Neural cell (in vitro differentiated cells): ENCODE measurements around the gene PIP4K2C. TPM values are rescaled to one million over a fixed set of nuclear protein-coding genes. Genes with fewer than 3 reads are reported as not detected.
A peak's percentile ranks its signal among the peaks of the same experiment; 100 is the strongest.

Experiments used
- H2AFZ ChIP-seq: fragments of 200-600, 300-800 bp; sonication (generic), shearing (Covaris generic); 2 replicates; pipeline ENCODE4 v1.6.0; 2014; ENCODE audit warnings: low read depth, mild to moderate bottlenecking, antibody characterized with exemption, low read length, moderate library complexity
- H3F3A ChIP-seq: fragments of 200-600 bp; shearing (Covaris generic); 2 replicates; pipeline ENCODE4 v1.6.1; 2016; ENCODE audit warnings: mild to moderate bottlenecking, moderate library complexity, mixed read lengths, antibody characterized with exemption, low read length; ENCODE audit not compliant: insufficient read depth, poor library complexity, severe bottlenecking
- H3K27ac ChIP-seq: fragments of 200-600, 300-800 bp; sonication (generic), shearing (Covaris generic); 2 replicates; pipeline ENCODE4 v1.5.1; 2014; ENCODE audit warnings: mild to moderate bottlenecking, low read length, moderate library complexity
- H3K27me3 ChIP-seq: fragments of 300-800, 200-600 bp; sonication (generic), shearing (Covaris generic); 2 replicates; pipeline ENCODE4 v1.6.0; 2014; ENCODE audit warnings: mild to moderate bottlenecking, low read depth, low read length, moderate library complexity; ENCODE audit not compliant: insufficient read depth
- H3K36me3 ChIP-seq: fragments of 300-800, 200-600 bp; sonication (generic), shearing (Covaris generic); 2 replicates; pipeline ENCODE4 v1.5.1; 2014; ENCODE audit warnings: mild to moderate bottlenecking, antibody characterized with exemption, low read length, moderate library complexity; ENCODE audit not compliant: insufficient read depth
- H3K4me2 ChIP-seq: fragments of 300-800, 200-600 bp; sonication (generic), shearing (Covaris generic); 2 replicates; pipeline ENCODE4 v1.6.0; 2014; ENCODE audit warnings: mild to moderate bottlenecking, low read length
- H3K4me3 ChIP-seq: fragments of 300-800, 200-600 bp; sonication (generic), shearing (Covaris generic); 2 replicates; pipeline ENCODE4 v1.5.1; 2014; ENCODE audit warnings: mild to moderate bottlenecking, low read length, moderate library complexity
- H3K79me2 ChIP-seq: fragments of 200-600 bp; shearing (Covaris generic); replicated peaks from 2 replicates; pipeline ENCODE4 v1.6.0; 2014; ENCODE audit warnings: mild to moderate bottlenecking, low read length, moderate library complexity; ENCODE audit not compliant: insufficient read depth
- H3K9ac ChIP-seq: fragments of 300-800, 200-600 bp; sonication (generic), shearing (Covaris generic); 2 replicates; pipeline ENCODE4 v1.6.1; 2016; ENCODE audit warnings: mild to moderate bottlenecking, low read length, mixed read lengths
- H3K9me2 ChIP-seq: fragments of 200-600 bp; shearing (Covaris generic); 2 replicates; pipeline ENCODE4 v1.6.1; 2016; ENCODE audit warnings: mild to moderate bottlenecking, low read length, mixed read lengths; ENCODE audit not compliant: insufficient read depth
- H3K9me3 ChIP-seq: fragments of 200-600, 300-800 bp; sonication (generic), shearing (Covaris generic); 2 replicates; pipeline ENCODE4 v1.6.1; 2016; ENCODE audit warnings: mild to moderate bottlenecking, mixed run types, low read length, moderate library complexity, mixed read lengths
- H4K20me1 ChIP-seq: fragments of 200-600 bp; shearing (Covaris generic); 2 replicates; pipeline ENCODE4 v1.6.1; 2016; ENCODE audit warnings: mild to moderate bottlenecking, mixed run types; ENCODE audit not compliant: insufficient read depth
- CTCF ChIP-seq: fragments of 450-650 bp; IDR thresholded peaks from 2 replicates; pipeline ENCODE4 v1.5.1; 2014; ENCODE audit warnings: antibody characterized with exemption, mild to moderate bottlenecking, moderate library complexity; ENCODE audit not compliant: poor library complexity, severe bottlenecking
- EP300 ChIP-seq: fragments of 450-650 bp; conservative IDR thresholded peaks from 2 replicates; pipeline ENCODE4 v1.6.1; 2014; ENCODE audit warnings: antibody characterized with exemption, mild to moderate bottlenecking, moderate library complexity; ENCODE audit not compliant: poor library complexity, severe bottlenecking
- MXI1 ChIP-seq: fragments of 450-650 bp; conservative IDR thresholded peaks from 2 replicates; pipeline ENCODE4 v1.6.1; 2014; ENCODE audit warnings: antibody characterized with exemption, mild to moderate bottlenecking; ENCODE audit not compliant: poor library complexity, severe bottlenecking
- POLR2AphosphoS5 ChIP-seq: IDR thresholded peaks from 2 replicates; pipeline ENCODE4 v1.6.1; 2012
- RAD21 ChIP-seq: fragments of 450-650 bp; conservative IDR thresholded peaks from 2 replicates; pipeline ENCODE4 v1.6.1; 2014; ENCODE audit warnings: antibody characterized with exemption, mild to moderate bottlenecking, moderate library complexity
- REST ChIP-seq: IDR thresholded peaks from 2 replicates; pipeline ENCODE4 v1.6.1; 2012; ENCODE audit warnings: borderline replicate concordance
- SMC3 ChIP-seq: fragments of 450-650 bp; conservative IDR thresholded peaks from 2 replicates; pipeline ENCODE4 v1.6.1; 2014; ENCODE audit warnings: antibody characterized with exemption, mild to moderate bottlenecking, moderate library complexity; ENCODE audit not compliant: poor library complexity
- TAF1 ChIP-seq: IDR thresholded peaks from 2 replicates; pipeline ENCODE4 v1.6.1; 2012; ENCODE audit warnings: low read depth
- polyA plus RNA-seq: library from polyadenylated mRNA; depleted of rRNA; stranded (reverse); fragments of >200 nt; gene quantifications from 2 replicates; pipeline ENCODE4 v1.2.3, GENCODE V29; 2014

PIP4K2C gene
- polyA plus RNA-seq, 1 donor from 2014 or later, result 22.1 TPM

GRCh38 chr12:57549203-57549908 is 41.6 kb upstream of the PIP4K2C start:
- peak overlapping the region; percentile 17 for H3K4me2 ChIP-seq
- H3K27me3 ChIP-seq, result no peaks in the 10 kb centered on the region
- no peaks in the 10 kb centered on the region for H4K20me1 ChIP-seq
- peaks cover 7% of the 10 kb centered on the region for H3F3A ChIP-seq
- peaks cover 81% of the 10 kb centered on the region for H3K79me2 ChIP-seq
- peak overlapping the region; percentile 68 for H2AFZ ChIP-seq
- TF ChIP-seq SMC3, result no peak
- no peak for TF ChIP-seq EP300
- TF ChIP-seq CTCF, result no peak
- no peak for TF ChIP-seq POLR2AphosphoS5
- TF ChIP-seq REST, result no peak
- H3K9ac ChIP-seq, result peak overlapping the region; percentile 99
- no peaks in the 10 kb centered on the region for H3K36me3 ChIP-seq
- peak overlapping the region; percentile 79 for H3K4me3 ChIP-seq
- H3K9me3 ChIP-seq, result no peaks in the 10 kb centered on the region
- no peaks in the 10 kb centered on the region for H3K9me2 ChIP-seq
- peak overlapping the region; percentile 91 for H3K27ac ChIP-seq

GRCh38 chr12:57549909-57550640 is 40.9 kb upstream of the PIP4K2C start, which contains the start of gene KIF5A:
Gene KIF5A, plus strand, starts transcription at chr12:57550044. Its CDS starts 228 bp downstream, at chr12:57550272.
- Histone ChIP-seq H3K79me2 (peaks cover 81% of the 10 kb centered on the region), H4K20me1 (peaks cover 5% of the 10 kb centered on the region), H3F3A (peaks cover 7% of the 10 kb centered on the region)

More at GRCh38 chr12:57549909-57550640, 40.9 kb upstream of the PIP4K2C start, which contains the start of gene KIF5A:
- no peaks in the 10 kb centered on the region for H3K27me3 ChIP-seq
- H2AFZ ChIP-seq, result peak within 1 kb of the TSS; percentile 68
- H3K9ac ChIP-seq, result peak within 1 kb of the TSS; percentile 99
- peak; percentile 10 for TF ChIP-seq EP300
- no peak for TF ChIP-seq RAD21
- TF ChIP-seq REST, result peak; percentile 77
- peak; percentile 69 for TF ChIP-seq MXI1
- no peak for TF ChIP-seq SMC3
- peak; percentile 95 for TF ChIP-seq POLR2AphosphoS5
- peak; percentile 35 for TF ChIP-seq CTCF
- TF ChIP-seq TAF1, result peak; percentile 85
- no peaks in the 10 kb centered on the region for H3K9me3 ChIP-seq
- H3K27ac ChIP-seq, result peak within 1 kb of the TSS; percentile 91
- H3K4me2 ChIP-seq, result peak within 1 kb of the TSS; percentile 90
- peak within 1 kb of the TSS; percentile 79 for H3K4me3 ChIP-seq
- H3K9me2 ChIP-seq, result no peaks in the 10 kb centered on the region
- H3K36me3 ChIP-seq, result no peaks in the 10 kb centered on the region
